K562 (cell line): ENCODE results near the gene NR4A2. TPM values are rescaled to one million over a fixed set of nuclear protein-coding genes. Genes with fewer than 3 reads are reported as not detected.

Source experiments
- ARID3A ChIP-seq: IDR thresholded peaks from 2 replicates; pipeline ENCODE4 v1.6.1; 2012; ENCODE audit warnings: low read depth, low read length, improper control_type of control experiment, borderline replicate concordance
- ARID3B ChIP-seq: fragments of 250-450 bp; sonication (Bioruptor Pico); IDR thresholded peaks from 2 replicates; pipeline ENCODE4 v1.4.0; 2020; ENCODE audit warnings: borderline replicate concordance
- BCL6 ChIP-seq: fragments of 250-450 bp; sonication (Bioruptor Pico); IDR thresholded peaks from 2 replicates; pipeline ENCODE4 v1.4.0; 2020
- CBFA2T2 ChIP-seq: fragments of 450-650 bp; conservative IDR thresholded peaks from 2 replicates; pipeline ENCODE4 v1.6.1; 2017; ENCODE audit warnings: mild to moderate bottlenecking
- CTBP1 ChIP-seq: fragments of 450-650 bp; IDR thresholded peaks from 2 replicates; pipeline ENCODE4 v1.6.1; 2016; ENCODE audit warnings: borderline replicate concordance
- DMBX1 ChIP-seq: fragments of 250-450 bp; sonication (Bioruptor Pico); IDR thresholded peaks from 2 replicates; pipeline ENCODE4 v1.8.0; 2022; ENCODE audit warnings: inconsistent platforms, mild to moderate bottlenecking, moderate library complexity, borderline replicate concordance
- E2F4 ChIP-seq: sonication (generic); formaldehyde crosslinking; IDR thresholded peaks from 2 replicates; pipeline ENCODE4 v1.8.0; 2022; ENCODE audit warnings: mild to moderate bottlenecking, low read depth, missing genetic modification reagents
- E4F1 ChIP-seq: fragments of 250-450 bp; sonication (Bioruptor Pico); IDR thresholded peaks from 2 replicates; pipeline ENCODE4 v1.5.0; 2021; ENCODE audit warnings: mild to moderate bottlenecking, borderline replicate concordance
- HIVEP1 ChIP-seq: fragments of 250-450 bp; sonication (Bioruptor Pico); IDR thresholded peaks from 2 replicates; pipeline ENCODE4 v1.4.0; 2020; ENCODE audit warnings: mild to moderate bottlenecking
- HMG20A ChIP-seq: fragments of 450-650 bp; formaldehyde crosslinking; conservative IDR thresholded peaks from 2 replicates; pipeline ENCODE4 v1.4.0; 2020; ENCODE audit warnings: mild to moderate bottlenecking, mixed read lengths
- L3MBTL2 ChIP-seq: fragments of 450-650 bp; IDR thresholded peaks from 2 replicates; pipeline ENCODE4 v1.6.1; 2016; ENCODE audit warnings: mild to moderate bottlenecking, moderate library complexity
- MAFG ChIP-seq: fragments of 450-650 bp; conservative IDR thresholded peaks from 2 replicates; pipeline ENCODE4 v1.6.1; 2016; ENCODE audit warnings: missing genetic modification characterization, missing compliant biosample characterization
- MAZ ChIP-seq, 2 experiments: fragments of 450-650 bp in 1 of 2; sonication (generic) in 1 of 2; formaldehyde crosslinking; IDR thresholded peaks in 1 of 2; conservative IDR thresholded peaks in 1 of 2; 2 replicates each; pipeline versions ENCODE4 v1.4.0 to v1.5.0; 2020; ENCODE audit warnings: mild to moderate bottlenecking in 1 of 2, missing genetic modification reagents in 1 of 2
- NCOR1 ChIP-seq: fragments of 450-650 bp; IDR thresholded peaks from 2 replicates; pipeline ENCODE4 v1.6.1; 2016; ENCODE audit warnings: mild to moderate bottlenecking, moderate library complexity
- NFATC3 ChIP-seq: fragments of 450-650 bp; IDR thresholded peaks from 2 replicates; pipeline ENCODE4 v1.6.1; 2017; ENCODE audit warnings: mild to moderate bottlenecking
- RFX5 ChIP-seq: IDR thresholded peaks from 2 replicates; pipeline ENCODE4 v1.6.1; 2011; ENCODE audit warnings: low read depth, mild to moderate bottlenecking, improper control_type of control experiment, low read length
- SIX5 ChIP-seq, 2 experiments: IDR thresholded peaks; 2 replicates each; pipeline ENCODE4 v1.6.1; 2011; ENCODE audit warnings: low read length in 2 of 2, borderline replicate concordance in 1 of 2, low read depth in 1 of 2, mild to moderate bottlenecking in 1 of 2, moderate library complexity in 1 of 2; ENCODE audit not compliant: insufficient read depth in 1 of 2
- TBL1XR1 ChIP-seq, 2 experiments: IDR thresholded peaks; 2 replicates each; pipeline ENCODE4 v1.6.1; 2012; ENCODE audit warnings: improper control_type of control experiment in 2 of 2, low read length in 2 of 2, mild to moderate bottlenecking in 1 of 2
- ZFP1 ChIP-seq: fragments of 450-650 bp; formaldehyde crosslinking; IDR thresholded peaks from 2 replicates; pipeline ENCODE4 v1.4.0; 2020; ENCODE audit warnings: mild to moderate bottlenecking, mixed read lengths
- ZNF384 ChIP-seq: IDR thresholded peaks from 2 replicates; pipeline ENCODE4 v1.6.1; 2012; ENCODE audit warnings: low read depth, low read length, improper control_type of control experiment
- ZNF583 ChIP-seq: fragments of 250-450 bp; sonication (Bioruptor Pico); IDR thresholded peaks from 2 replicates; pipeline ENCODE4 v1.4.0; 2020
- ZNF785 ChIP-seq: fragments of 250-450 bp; sonication (Bioruptor Pico); IDR thresholded peaks from 2 replicates; pipeline ENCODE4 v1.4.0; 2020; ENCODE audit warnings: mild to moderate bottlenecking
- polyA plus RNA-seq, 8 experiments: library from polyadenylated mRNA; depleted of rRNA in 4 of 8; stranded (reverse) in 5 of 8; unstranded in 3 of 8; fragments of >200 nt; fragmentation: Nextera tagmentation in 2 of 8; fragmentation: Illumina TruSeq in 1 of 8; extraction: Ambion mirVana in 2 of 8; extraction: Trizol in 1 of 8; gene quantifications; 2 replicates each; pipeline versions ENCODE4 v1.2.1 to v1.2.3, GENCODE V29; 2011 to 2014; ENCODE audit warnings: inconsistent platforms in 1 of 8, missing spikeins in 1 of 8
- total RNA-seq, 7 experiments: library from RNA; depleted of rRNA in 6 of 7; stranded (reverse); fragments of >200 nt in 6 of 7; fragmentation: Illumina TruSeq in 2 of 7; extraction: Trizol in 2 of 7; gene quantifications; 2 replicates each; pipeline versions ENCODE4 v1.2.1 to v1.2.3, GENCODE V29; 2011 to 2021; ENCODE audit warnings: low replicate concordance in 1 of 7

The NR4A2 gene
- total and polyA plus RNA-seq, 9 of the 15 experiments (the other 6 are each of a cell fraction or from before 2014, with no cell fraction given) = 0.94 to 5.1 (median 1.3) TPM

- peak; percentile 32; the same call in 1 of the 2 replicates for TF ChIP-seq E2F4 (CRISPR knock-in tag)
- TF ChIP-seq MAZ (CRISPR knock-in tag; conservative IDR thresholded peaks at IDR 0.05 in 1 of 2, IDR thresholded peaks at IDR 0.05 in 1 of 2) = peak; percentile 96 to 98
- no peak for TF ChIP-seq ZNF583
- no peak for TF ChIP-seq ZFP1 (CRISPR knock-in tag)
- TF ChIP-seq L3MBTL2 = peak; percentile 96
- TF ChIP-seq MAFG = no peak
- TF ChIP-seq RFX5 = no peak
- TF ChIP-seq HMG20A (CRISPR knock-in tag) = no peak
- no peak for TF ChIP-seq CBFA2T2
- no peak; the same call in 1 of the 2 replicates for TF ChIP-seq DMBX1 (CRISPR knock-in tag)
- TF ChIP-seq NCOR1 = no peak; the same call in none of the 2 replicates
- TF ChIP-seq ARID3B (CRISPR knock-in tag) = no peak
- peak; percentile 87 for TF ChIP-seq CTBP1
- no peak; a peak in 1 of 4 replicates for TF ChIP-seq TBL1XR1 (IDR thresholded peaks at IDR 0.05; ENCODE audit: low read length in 2 of 2)
- TF ChIP-seq HIVEP1 (CRISPR knock-in tag) = no peak
- no peak for TF ChIP-seq SIX5 (IDR thresholded peaks at IDR 0.05; ENCODE audit: borderline replicate concordance in 1 of 2, insufficient read depth in 1 of 2, low read depth in 1 of 2, low read length in 2 of 2)
- TF ChIP-seq E4F1 = no peak
- no peak for TF ChIP-seq NFATC3
- TF ChIP-seq ZNF384 = no peak; the same call in none of the 2 replicates
- no peak for TF ChIP-seq ARID3A
- no peak for TF ChIP-seq BCL6 (CRISPR knock-in tag)
- no peak for TF ChIP-seq ZNF785
These were observed 9.1 kb upstream of the NR4A2 start (continued) for GRCh38 chr2:156341452-156342253.
